HG03045 (cell line): ENCODE results near the gene DPEP1.
"Not testable (repeated sequence)": the region's sequence is repeated elsewhere in the genome, so short reads cannot be mapped to it uniquely, and the experiment has no call there.

ENCODE experiments used
- ATAC-seq: cut with Tn5 transposase; IDR thresholded peaks from one replicate; pipeline ENCODE4 v1.9.1; 2021; ENCODE audit warnings: mild to moderate bottlenecking, moderate library complexity; ENCODE audit not compliant: unreplicated experiment

The DPEP1 gene

GRCh38 chr16:89645122-89645521 is 31.7 kb downstream of the DPEP1 start:
- ATAC-seq = no peak

- no peak for ATAC-seq
These were observed 32.8 kb downstream of the DPEP1 start for GRCh38 chr16:89646270-89646669.

GRCh38 chr16:89646906-89647305 is 33.5 kb downstream of the DPEP1 start:
- no peak for ATAC-seq

GRCh38 chr16:89651584-89651983 is 38.1 kb downstream of the DPEP1 start:
- ATAC-seq = no peak

- no peak for ATAC-seq
These were observed 40.3 kb downstream of the DPEP1 start for GRCh38 chr16:89653656-89654295.

- no peak for ATAC-seq
These were observed 41.7 kb downstream of the DPEP1 start for GRCh38 chr16:89655062-89655643.

- no peak for ATAC-seq
These were observed 43.1 kb downstream of the DPEP1 start for GRCh38 chr16:89656435-89657121.

- ATAC-seq = peak; percentile 88
These were observed 44.2 kb downstream of the DPEP1 start, which contains the start of the genes CHMP1A and SPATA33 for GRCh38 chr16:89657442-89658220. TSS of gene CHMP1A (minus strand) at chr16:89657708. CDS start at chr16:89657588, 120 bp downstream. TSS of gene SPATA33 (plus strand) at chr16:89657836. CDS start at chr16:89657912, 76 bp downstream.

- ATAC-seq = no peak
These were observed 44.9 kb downstream of the DPEP1 start for GRCh38 chr16:89658221-89658879.

GRCh38 chr16:89660146-89660545 is 46.7 kb downstream of the DPEP1 start:
- ATAC-seq = no peak

- no peak for ATAC-seq
These were observed 47.8 kb downstream of the DPEP1 start for GRCh38 chr16:89661215-89661614.

GRCh38 chr16:89664238-89664637 is 50.8 kb downstream of the DPEP1 start:
- not testable (repeated sequence) for ATAC-seq

- ATAC-seq = not testable (repeated sequence)
These were observed 53.6 kb downstream of the DPEP1 start for GRCh38 chr16:89667000-89667399.

- no peak for ATAC-seq
These were observed 54.2 kb downstream of the DPEP1 start for GRCh38 chr16:89667633-89668032.

- ATAC-seq = no peak
These were observed 55.3 kb downstream of the DPEP1 start for GRCh38 chr16:89668790-89669158.

GRCh38 chr16:89669755-89670154 is 56.3 kb downstream of the DPEP1 start:
- ATAC-seq = no peak

GRCh38 chr16:89670496-89671431 is 57.3 kb downstream of the DPEP1 start:
- ATAC-seq = no peak

GRCh38 chr16:89671565-89671964 is 58.1 kb downstream of the DPEP1 start:
- not testable (repeated sequence) for ATAC-seq

GRCh38 chr16:89672177-89672941 is 58.9 kb downstream of the DPEP1 start:
- ATAC-seq = no peak
